ENCODE results near the gene LAMA3. TPM values are rescaled to one million over a fixed set of nuclear protein-coding genes. Genes with fewer than 3 reads are reported as not detected.

The LAMA3 gene
- total RNA-seq, 1 donor = 8.3 TPM

DNA sequence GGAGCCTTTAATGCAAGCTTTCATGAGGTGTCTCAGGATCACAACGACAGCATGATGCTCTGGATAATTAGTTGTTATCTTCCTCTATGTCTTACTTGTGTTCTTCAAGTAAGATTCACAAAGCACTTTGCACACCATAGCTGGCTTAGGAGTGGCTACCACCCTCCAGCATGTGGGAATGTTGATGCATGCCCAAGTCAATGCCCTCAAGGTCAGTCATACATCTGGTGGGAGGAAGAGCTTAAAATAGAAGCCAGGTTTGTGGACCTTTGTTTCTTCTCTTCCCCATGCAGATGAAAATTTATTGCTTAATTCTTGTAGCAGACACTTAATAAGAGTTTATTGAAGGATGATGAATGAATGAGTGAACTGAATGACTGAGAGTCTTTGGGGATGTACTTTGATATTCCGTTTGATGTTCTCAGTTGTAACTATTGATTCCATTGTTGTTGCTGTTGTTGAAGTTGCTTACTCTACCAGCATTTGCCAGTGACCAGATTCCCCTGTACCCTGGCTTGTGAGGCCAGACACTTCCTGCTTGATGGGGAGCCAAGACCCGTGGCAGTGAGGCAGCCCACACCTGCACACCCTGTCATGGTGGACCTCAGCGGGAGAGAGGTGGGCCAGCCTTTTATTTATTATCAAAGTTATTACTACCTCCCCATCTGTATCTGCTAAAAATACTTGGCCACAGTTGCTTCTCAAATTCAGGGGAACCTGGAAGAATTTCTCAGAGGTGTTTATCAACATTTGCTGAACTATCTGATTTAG lies 137.8 kb downstream of the LAMA3 start:
- H2AFZ ChIP-seq (ENCODE audit: low read length) = no peak overlapping the region
- no peaks in the 10 kb centered on the region for H3K36me3 ChIP-seq (ENCODE audit: insufficient read depth, low read length)
- H3K27me3 ChIP-seq (ENCODE audit: insufficient read depth, low read length) = no peaks in the 10 kb centered on the region
- H3K27ac ChIP-seq (ENCODE audit: low read depth, low read length) = no peak overlapping the region
- no peak overlapping the region for H3K4me2 ChIP-seq (ENCODE audit: insufficient read depth, low read length)
- H3K4me3 ChIP-seq (ENCODE audit: insufficient read depth, low read length) = no peak overlapping the region
- no peak for DNase-seq (ENCODE audit: insufficient read length, low spot score, missing footprints)
- TF ChIP-seq, protein P1, sequence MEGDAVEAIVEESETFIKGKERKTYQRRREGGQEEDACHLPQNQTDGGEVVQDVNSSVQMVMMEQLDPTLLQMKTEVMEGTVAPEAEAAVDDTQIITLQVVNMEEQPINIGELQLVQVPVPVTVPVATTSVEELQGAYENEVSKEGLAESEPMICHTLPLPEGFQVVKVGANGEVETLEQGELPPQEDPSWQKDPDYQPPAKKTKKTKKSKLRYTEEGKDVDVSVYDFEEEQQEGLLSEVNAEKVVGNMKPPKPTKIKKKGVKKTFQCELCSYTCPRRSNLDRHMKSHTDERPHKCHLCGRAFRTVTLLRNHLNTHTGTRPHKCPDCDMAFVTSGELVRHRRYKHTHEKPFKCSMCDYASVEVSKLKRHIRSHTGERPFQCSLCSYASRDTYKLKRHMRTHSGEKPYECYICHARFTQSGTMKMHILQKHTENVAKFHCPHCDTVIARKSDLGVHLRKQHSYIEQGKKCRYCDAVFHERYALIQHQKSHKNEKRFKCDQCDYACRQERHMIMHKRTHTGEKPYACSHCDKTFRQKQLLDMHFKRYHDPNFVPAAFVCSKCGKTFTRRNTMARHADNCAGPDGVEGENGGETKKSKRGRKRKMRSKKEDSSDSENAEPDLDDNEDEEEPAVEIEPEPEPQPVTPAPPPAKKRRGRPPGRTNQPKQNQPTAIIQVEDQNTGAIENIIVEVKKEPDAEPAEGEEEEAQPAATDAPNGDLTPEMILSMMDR (IDR thresholded peaks at IDR 0.05; ENCODE audit: extremely low read depth, low read depth, low read length) = no peak
- H3K79me2 ChIP-seq (ENCODE audit: insufficient read depth, low read length) = no peaks in the 10 kb centered on the region
- H3K4me1 ChIP-seq (ENCODE audit: insufficient read depth, low read length) = peaks cover 22% of the 10 kb centered on the region
- H3K9me3 ChIP-seq (ENCODE audit: low read depth, low read length) = no peaks in the 10 kb centered on the region
- H4K20me1 ChIP-seq (ENCODE audit: insufficient read depth, low read length) = no peaks in the 10 kb centered on the region

DNA sequence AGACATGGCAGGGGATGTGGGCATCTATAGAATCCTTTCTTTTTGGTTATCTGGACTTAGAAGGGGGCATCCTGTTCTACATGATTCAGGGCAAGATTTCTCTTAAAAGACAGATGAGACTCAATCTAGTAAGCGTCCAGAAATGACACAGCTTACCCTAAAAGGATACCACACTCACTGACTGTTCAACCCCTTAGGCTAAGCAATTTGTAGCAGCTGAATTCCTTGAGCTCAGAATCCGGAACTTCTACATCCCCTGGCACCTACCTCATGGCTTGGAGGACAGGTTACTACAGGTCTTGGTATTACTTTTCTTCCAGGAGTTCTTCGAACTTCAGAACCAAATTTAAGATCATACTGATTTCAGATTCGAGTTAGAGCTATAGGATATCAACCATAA lies 138.4 kb downstream of the LAMA3 start:
- TF ChIP-seq, protein P1 (IDR thresholded peaks at IDR 0.05; ENCODE audit: extremely low read depth, low read depth, low read length) = no peak
- Histone ChIP-seq H4K20me1 (ENCODE audit: insufficient read depth, low read length) (no peaks in the 10 kb centered on the region), H3K27ac (ENCODE audit: low read depth, low read length) (no peak overlapping the region), H3K4me2 (ENCODE audit: insufficient read depth, low read length) (no peak overlapping the region), H3K27me3 (ENCODE audit: insufficient read depth, low read length) (no peaks in the 10 kb centered on the region), H3K4me1 (ENCODE audit: insufficient read depth, low read length) (peaks cover 19% of the 10 kb centered on the region), H3K79me2 (ENCODE audit: insufficient read depth, low read length) (no peaks in the 10 kb centered on the region), H3K36me3 (ENCODE audit: insufficient read depth, low read length) (no peaks in the 10 kb centered on the region), H2AFZ (ENCODE audit: low read length) (no peak overlapping the region), H3K4me3 (ENCODE audit: insufficient read depth, low read length) (no peak overlapping the region), H3K9me3 (ENCODE audit: low read depth, low read length) (no peaks in the 10 kb centered on the region)
- no peak for DNase-seq (ENCODE audit: insufficient read length, low spot score, missing footprints)

DNA sequence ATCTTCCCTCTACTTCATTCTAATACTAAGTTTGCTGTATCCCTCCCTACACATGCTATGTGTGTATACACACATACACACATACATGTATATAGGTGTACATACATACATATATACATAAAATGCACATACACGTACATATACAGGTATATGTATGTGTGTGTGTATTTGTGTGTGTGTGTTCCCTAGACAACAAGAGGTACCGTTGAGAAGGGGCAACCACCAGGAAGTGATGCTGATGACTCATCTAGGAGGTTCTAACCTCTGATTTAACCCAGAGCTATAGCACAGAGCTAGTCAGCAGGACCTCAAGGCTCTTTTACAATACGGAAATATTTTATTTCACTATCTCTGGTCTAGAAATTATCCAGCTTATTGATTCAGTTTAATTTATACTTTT lies 139.2 kb downstream of the LAMA3 start:
- Histone ChIP-seq H3K79me2 (ENCODE audit: insufficient read depth, low read length) (no peaks in the 10 kb centered on the region), H4K20me1 (ENCODE audit: insufficient read depth, low read length) (no peaks in the 10 kb centered on the region), H3K9me3 (ENCODE audit: low read depth, low read length) (no peaks in the 10 kb centered on the region), H3K27ac (ENCODE audit: low read depth, low read length) (no peak overlapping the region), H3K27me3 (ENCODE audit: insufficient read depth, low read length) (no peaks in the 10 kb centered on the region), H3K4me3 (ENCODE audit: insufficient read depth, low read length) (no peak overlapping the region), H3K4me2 (ENCODE audit: insufficient read depth, low read length) (no peak overlapping the region), H2AFZ (ENCODE audit: low read length) (no peak overlapping the region), H3K4me1 (ENCODE audit: insufficient read depth, low read length) (peaks cover 18% of the 10 kb centered on the region), H3K36me3 (ENCODE audit: insufficient read depth, low read length) (no peaks in the 10 kb centered on the region)
- DNase-seq (ENCODE audit: insufficient read length, low spot score, missing footprints) = no peak
- TF ChIP-seq, protein P1 (IDR thresholded peaks at IDR 0.05; ENCODE audit: extremely low read depth, low read depth, low read length) = no peak

DNA sequence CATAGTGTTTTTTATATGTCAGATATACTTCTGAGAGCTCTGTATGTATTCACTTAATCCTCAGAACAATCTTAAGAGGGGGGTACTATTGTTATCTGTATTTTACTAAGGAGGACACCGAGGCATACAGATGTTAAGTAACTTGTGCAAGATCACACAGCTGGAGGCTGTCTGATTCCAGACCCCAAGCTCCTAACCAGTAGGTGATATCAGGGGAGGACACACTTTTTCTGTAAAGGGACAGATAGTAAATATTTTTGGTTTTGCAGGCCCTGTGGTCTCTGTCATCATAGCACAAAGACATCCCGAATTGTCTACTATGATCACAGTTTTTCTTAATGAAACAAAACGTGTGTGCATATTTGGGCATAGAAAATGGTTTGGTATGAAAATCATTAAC lies 143.7 kb downstream of the LAMA3 start:
- Histone ChIP-seq H3K27ac (ENCODE audit: low read depth, low read length) (no peak overlapping the region), H3K4me3 (ENCODE audit: insufficient read depth, low read length) (no peak overlapping the region), H3K27me3 (ENCODE audit: insufficient read depth, low read length) (no peaks in the 10 kb centered on the region), H3K4me1 (ENCODE audit: insufficient read depth, low read length) (peaks cover 14% of the 10 kb centered on the region), H4K20me1 (ENCODE audit: insufficient read depth, low read length) (no peaks in the 10 kb centered on the region), H3K9me3 (ENCODE audit: low read depth, low read length) (no peaks in the 10 kb centered on the region), H3K4me2 (ENCODE audit: insufficient read depth, low read length) (no peak overlapping the region), H2AFZ (ENCODE audit: low read length) (no peak overlapping the region), H3K36me3 (ENCODE audit: insufficient read depth, low read length) (no peaks in the 10 kb centered on the region), H3K79me2 (ENCODE audit: insufficient read depth, low read length) (no peaks in the 10 kb centered on the region)
- TF ChIP-seq, protein P1 (IDR thresholded peaks at IDR 0.05; ENCODE audit: extremely low read depth, low read depth, low read length) = no peak
- no peak for DNase-seq (ENCODE audit: insufficient read length, low spot score, missing footprints)
